Calu3 (cell line): ENCODE measurements around the gene KDM3B. TPM values are rescaled to one million over a fixed set of nuclear protein-coding genes. Genes with fewer than 3 reads are reported as not detected.

ENCODE experiments used
- BruUV-seq: library from RNA; stranded (reverse); fragments of 400-500 nt; replicated peaks from 2 replicates; lab custom pipeline; 2021; lab: Mats Ljungman, UMichigan
- CTCF ChIA-PET: fragments of 300-600 bp; sonication (Branson Sonifier 250); formaldehyde crosslinking; loops from one replicate; lab custom pipeline; 2022; ENCODE audit warnings: antibody characterized with exemption; lab: Charles Lee
- DNase-seq: peaks from one replicate; pipeline ENCODE4 v3.0.0; 2022
- H3K27ac Mint-ChIP-seq: one replicate; pipeline ENCODE4 v1.8.0; 2022; ENCODE audit warnings: mixed read lengths; ENCODE audit not compliant: unreplicated experiment
- H3K27me3 Mint-ChIP-seq: one replicate; pipeline ENCODE4 v1.8.0; 2022; ENCODE audit warnings: mixed read lengths; ENCODE audit not compliant: unreplicated experiment
- H3K36me3 Mint-ChIP-seq: one replicate; pipeline ENCODE4 v1.8.0; 2022; ENCODE audit warnings: mild to moderate bottlenecking, moderate library complexity, mixed read lengths; ENCODE audit not compliant: insufficient read depth, unreplicated experiment
- H3K4me1 Mint-ChIP-seq: one replicate; pipeline ENCODE4 v1.8.0; 2022; ENCODE audit warnings: mild to moderate bottlenecking, low read depth, mixed read lengths; ENCODE audit not compliant: unreplicated experiment
- H3K4me3 Mint-ChIP-seq: one replicate; pipeline ENCODE4 v1.8.0; 2022; ENCODE audit warnings: mild to moderate bottlenecking, low read depth, moderate library complexity, mixed read lengths; ENCODE audit not compliant: unreplicated experiment
- H3K9me3 Mint-ChIP-seq: one replicate; pipeline ENCODE4 v1.8.0; 2022; ENCODE audit warnings: low read depth, mixed read lengths; ENCODE audit not compliant: unreplicated experiment
- intact Hi-C: fragments of 100-400 bp; cut with micrococcal nuclease; formaldehyde crosslinking; loops from one replicate; pipeline ENCODE4 v1.10.0; 2022; ENCODE audit not compliant: unreplicated experiment
- total RNA-seq: library from RNA; stranded (reverse); gene quantifications from 2 replicates; pipeline ENCODE4 v1.2.3, GENCODE V29; 2022
- TF ChIP-seq, protein P1 (sequence below): fragments of 200-600 bp; IDR thresholded peaks from one replicate; pipeline ENCODE4 v1.8.0; 2022; ENCODE audit warnings: antibody characterized with exemption; ENCODE audit not compliant: unreplicated experiment

The KDM3B gene
- total RNA-seq, 1 experiment from 2014 or later = 73.5 TPM

DNA sequence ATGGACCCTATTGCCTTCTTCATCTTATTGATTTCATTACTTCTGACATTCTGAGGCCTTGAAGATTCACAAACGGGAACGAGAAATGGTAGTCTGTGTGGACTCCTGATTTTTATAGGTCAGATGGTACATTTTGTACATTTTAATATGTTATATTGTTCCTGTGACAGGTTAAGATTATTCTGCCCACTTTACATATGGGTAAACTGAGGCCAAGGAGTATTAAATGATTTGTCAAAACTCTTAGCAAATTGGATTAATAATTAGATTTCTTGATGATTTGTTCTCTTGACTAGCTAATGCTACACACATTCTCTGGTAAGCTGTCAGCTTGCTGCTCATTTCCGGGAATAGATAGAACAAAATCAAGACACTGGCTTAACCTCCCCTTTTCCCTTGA, 12.5 kb upstream of the KDM3B start:
- Mint-ChIP-seq H3K4me3 (peak overlapping the region; percentile 87), H3K4me1 (peaks cover 10% of the 10 kb centered on the region), H3K27me3 (no peaks in the 10 kb centered on the region), H3K9me3 (no peaks in the 10 kb centered on the region), H3K36me3 (peaks cover 78% of the 10 kb centered on the region), H3K27ac (no peak overlapping the region)
- TF ChIP-seq, protein P1, sequence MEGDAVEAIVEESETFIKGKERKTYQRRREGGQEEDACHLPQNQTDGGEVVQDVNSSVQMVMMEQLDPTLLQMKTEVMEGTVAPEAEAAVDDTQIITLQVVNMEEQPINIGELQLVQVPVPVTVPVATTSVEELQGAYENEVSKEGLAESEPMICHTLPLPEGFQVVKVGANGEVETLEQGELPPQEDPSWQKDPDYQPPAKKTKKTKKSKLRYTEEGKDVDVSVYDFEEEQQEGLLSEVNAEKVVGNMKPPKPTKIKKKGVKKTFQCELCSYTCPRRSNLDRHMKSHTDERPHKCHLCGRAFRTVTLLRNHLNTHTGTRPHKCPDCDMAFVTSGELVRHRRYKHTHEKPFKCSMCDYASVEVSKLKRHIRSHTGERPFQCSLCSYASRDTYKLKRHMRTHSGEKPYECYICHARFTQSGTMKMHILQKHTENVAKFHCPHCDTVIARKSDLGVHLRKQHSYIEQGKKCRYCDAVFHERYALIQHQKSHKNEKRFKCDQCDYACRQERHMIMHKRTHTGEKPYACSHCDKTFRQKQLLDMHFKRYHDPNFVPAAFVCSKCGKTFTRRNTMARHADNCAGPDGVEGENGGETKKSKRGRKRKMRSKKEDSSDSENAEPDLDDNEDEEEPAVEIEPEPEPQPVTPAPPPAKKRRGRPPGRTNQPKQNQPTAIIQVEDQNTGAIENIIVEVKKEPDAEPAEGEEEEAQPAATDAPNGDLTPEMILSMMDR = no peak
- CTCF ChIA-PET = interaction anchor here (3.6 kb wide), 1 partner anchor 13 kb away, joined by 54 read pairs; the partner anchor contains the start of gene KDM3B
- intact Hi-C loops = no loop called here
- no peak for DNase-seq
- BruUV-seq = no TSS peak

DNA sequence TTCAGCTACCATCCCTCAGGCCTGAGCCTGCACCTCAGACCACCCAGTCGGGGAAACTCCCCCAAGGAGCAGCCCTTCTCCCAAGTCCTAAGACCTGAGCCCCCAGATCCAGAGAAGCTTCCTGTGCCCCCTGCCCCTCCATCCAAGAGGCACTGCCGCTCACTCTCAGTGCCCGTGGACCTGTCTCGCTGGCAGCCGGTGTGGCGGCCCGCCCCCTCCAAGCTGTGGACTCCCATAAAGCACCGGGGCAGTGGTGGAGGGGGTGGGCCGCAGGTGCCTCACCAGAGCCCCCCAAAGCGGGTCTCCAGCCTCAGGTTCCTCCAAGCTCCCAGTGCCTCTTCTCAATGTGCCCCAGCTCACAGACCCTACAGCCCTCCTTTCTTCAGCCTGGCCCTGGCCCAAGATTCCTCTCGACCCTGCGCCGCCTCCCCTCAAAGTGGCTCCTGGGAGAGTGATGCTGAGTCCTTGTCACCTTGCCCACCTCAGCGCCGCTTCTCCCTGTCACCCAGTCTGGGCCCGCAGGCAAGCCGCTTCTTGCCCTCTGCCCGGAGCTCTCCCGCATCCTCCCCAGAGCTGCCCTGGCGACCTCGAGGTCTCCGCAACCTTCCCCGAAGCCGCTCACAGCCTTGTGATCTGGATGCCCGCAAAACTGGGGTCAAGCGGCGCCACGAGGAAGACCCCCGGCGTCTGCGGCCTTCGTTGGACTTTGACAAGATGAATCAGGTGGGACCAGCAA, 7.4 kb upstream of the KDM3B start:
- no peaks in the 10 kb centered on the region for H3K9me3 Mint-ChIP-seq
- BruUV-seq = no TSS peak
- H3K4me1 Mint-ChIP-seq = no peaks in the 10 kb centered on the region
- peaks cover 75% of the 10 kb centered on the region for H3K36me3 Mint-ChIP-seq
- H3K27ac Mint-ChIP-seq = no peak overlapping the region
- CTCF ChIA-PET = interaction anchor here (1.2 kb wide), 1 partner anchor 13 kb away, joined by 3 read pairs; the partner anchor contains the start of gene CDC25C
- DNase-seq = no peak
- no peak overlapping the region for H3K4me3 Mint-ChIP-seq
- H3K27me3 Mint-ChIP-seq = no peaks in the 10 kb centered on the region
- TF ChIP-seq, protein P1 = no peak
- intact Hi-C loops = no loop called here

DNA sequence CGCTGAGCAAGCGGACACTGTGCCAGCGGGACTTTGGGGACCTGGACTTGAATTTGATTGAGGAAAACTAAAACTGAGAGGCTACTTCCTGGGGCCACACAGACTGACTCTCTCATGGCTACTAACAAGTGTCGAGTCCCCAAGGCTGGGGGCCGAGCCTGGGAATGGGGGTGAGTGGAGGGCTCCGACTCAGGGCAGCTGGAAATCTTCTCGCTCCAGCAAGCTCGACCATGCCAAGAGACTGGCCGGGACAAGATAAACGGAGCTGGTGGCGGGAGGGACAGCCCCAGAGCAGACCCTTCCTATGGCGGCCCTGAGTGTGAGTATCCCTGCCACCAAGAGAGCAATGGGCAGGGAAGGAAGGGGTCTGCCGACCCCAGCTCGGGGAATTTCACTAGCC, 5.6 kb upstream of the KDM3B start:
- Mint-ChIP-seq H3K9me3 (peaks cover 4% of the 10 kb centered on the region), H3K4me1 (no peaks in the 10 kb centered on the region), H3K27me3 (no peaks in the 10 kb centered on the region), H3K4me3 (no peak overlapping the region), H3K27ac (no peak overlapping the region), H3K36me3 (peaks cover 70% of the 10 kb centered on the region)
- intact Hi-C loops = no loop called here
- BruUV-seq = no TSS peak
- TF ChIP-seq, protein P1 = no peak
- no peak for DNase-seq
- CTCF ChIA-PET = no interaction called here

DNA sequence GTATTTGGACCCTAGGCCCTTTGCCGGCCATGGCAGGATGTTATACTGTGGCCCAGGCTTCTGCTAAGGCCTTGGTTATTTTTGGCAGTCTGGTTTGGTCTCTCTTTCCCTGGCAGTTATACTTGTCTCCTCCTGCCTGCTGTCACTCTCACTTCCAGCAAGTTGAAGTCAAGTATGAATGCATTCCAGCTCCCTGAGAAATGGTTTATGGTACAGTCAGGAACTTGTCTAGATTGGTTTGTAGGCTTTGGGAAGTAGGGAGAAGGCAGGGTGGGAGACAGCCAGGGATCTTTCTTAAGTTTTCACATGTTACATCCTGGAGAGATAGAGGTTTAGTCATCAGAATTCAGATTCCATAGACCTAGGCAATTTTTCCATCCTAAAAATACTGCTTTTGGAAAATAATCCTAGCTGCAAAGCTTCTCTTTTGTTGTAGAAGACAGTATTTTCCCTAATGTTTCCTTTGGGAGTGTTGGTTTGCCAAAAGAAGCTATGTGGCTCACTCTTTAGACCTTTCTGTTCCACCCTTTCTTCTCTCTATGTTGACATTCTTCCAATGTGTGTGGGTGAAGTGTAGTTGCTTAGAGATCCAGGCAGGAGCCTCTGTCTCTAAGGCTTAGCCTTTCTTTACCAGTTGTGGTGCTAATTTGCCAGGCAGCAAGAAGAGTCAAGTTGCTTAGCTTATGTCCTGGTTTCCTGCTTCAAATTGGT, 2.5 kb upstream of the KDM3B start:
- no peaks in the 10 kb centered on the region for H3K27me3 Mint-ChIP-seq
- H3K36me3 Mint-ChIP-seq = peaks cover 74% of the 10 kb centered on the region
- H3K9me3 Mint-ChIP-seq = peaks cover 6% of the 10 kb centered on the region
- no peak overlapping the region for H3K4me3 Mint-ChIP-seq
- no peak overlapping the region for H3K27ac Mint-ChIP-seq
- TF ChIP-seq, protein P1 = no peak
- peaks cover 15% of the 10 kb centered on the region for H3K4me1 Mint-ChIP-seq
- CTCF ChIA-PET = interaction anchor here (0.6 kb wide), 1 partner anchor 1991 kb away, joined by 3 read pairs; no protein-coding TSS in a partner anchor
- no TSS peak for BruUV-seq
- DNase-seq = no peak
- intact Hi-C loops = no loop called here
